Naive thymus-derived CD4-positive, alpha-beta T cell (primary cell): ENCODE data around the gene OPA1. TPM values are rescaled to one million over a fixed set of nuclear protein-coding genes. Genes with fewer than 3 reads are reported as not detected.

Source experiments
- ATAC-seq: fragments of 150-1000 bp; cut with Tn5 transposase; 2 replicates; pipeline ENCODE4 v1.10.0; 2021; ENCODE audit warnings: mild to moderate bottlenecking, moderate library complexity
- CTCF ChIA-PET: fragments of 350-600 bp; sonication (Branson Sonifier 250); formaldehyde crosslinking; loops from one replicate; lab custom pipeline; 2021; ENCODE audit warnings: antibody characterized with exemption; lab: Charles Lee
- POLR2A ChIA-PET: fragments of 350-600 bp; sonication (Branson Sonifier 250); formaldehyde crosslinking; loops from one replicate; lab custom pipeline; 2021; ENCODE audit warnings: antibody characterized with exemption, inconsistent platforms; lab: Charles Lee
- DNase-seq, 9 donors: peaks; one replicate each; pipeline versions ENCODE4 v3.0.0 to v3.0.0-alpha.2; 2020 to 2022; ENCODE audit warnings: mixed read lengths in 1 of 9
- H3K27ac ChIP-seq: one replicate; pipeline ENCODE4 v1.7.0; 2013; ENCODE audit warnings: mild to moderate bottlenecking, low read depth, low read length, moderate library complexity
- H3K27me3 ChIP-seq, 2 donors: one replicate each; pipeline ENCODE4 v1.7.0; 2013; ENCODE audit warnings: low read length in 2 of 2, mild to moderate bottlenecking in 2 of 2, moderate library complexity in 2 of 2; ENCODE audit not compliant: control insufficient read depth in 2 of 2, insufficient read depth in 2 of 2
- H3K36me3 ChIP-seq, 3 experiments: 1 replicate in 2 of 3; 2 replicates in 1 of 3; pipeline ENCODE4 v1.7.0; 2013; ENCODE audit warnings: low read length in 3 of 3, mild to moderate bottlenecking in 3 of 3, moderate library complexity in 1 of 3; ENCODE audit not compliant: insufficient read depth in 3 of 3, control insufficient read depth in 2 of 3
- H3K4me1 ChIP-seq, 2 donors: one replicate each; pipeline ENCODE4 v1.7.0; 2013; ENCODE audit warnings: low read length in 2 of 2, mild to moderate bottlenecking in 2 of 2, moderate library complexity in 1 of 2; ENCODE audit not compliant: control insufficient read depth in 2 of 2, insufficient read depth in 2 of 2
- H3K4me3 ChIP-seq: 2 replicates; pipeline ENCODE4 v1.7.0; 2013; ENCODE audit warnings: mild to moderate bottlenecking, low read length
- H3K9me3 ChIP-seq, 3 experiments: 1 replicate in 2 of 3; 2 replicates in 1 of 3; pipeline ENCODE4 v1.7.0; 2013; ENCODE audit warnings: low read length in 3 of 3; ENCODE audit not compliant: control insufficient read depth in 2 of 3
- H3K27ac Mint-ChIP-seq, 9 donors: one replicate each; pipeline ENCODE4 v1.8.0; 2020 to 2022; ENCODE audit warnings: mixed read lengths in 9 of 9, mild to moderate bottlenecking in 8 of 9, moderate library complexity in 5 of 9, inconsistent platforms in 2 of 9
- H3K27me3 Mint-ChIP-seq, 5 donors: one replicate each; pipeline ENCODE4 v1.8.0; 2021 to 2022; ENCODE audit warnings: mixed read lengths in 5 of 5, mild to moderate bottlenecking in 1 of 5
- H3K36me3 Mint-ChIP-seq, 5 donors: one replicate each; pipeline ENCODE4 v1.8.0; 2020 to 2022; ENCODE audit warnings: mixed read lengths in 5 of 5, mild to moderate bottlenecking in 3 of 5, inconsistent platforms in 1 of 5
- H3K4me1 Mint-ChIP-seq, 7 donors: one replicate each; pipeline ENCODE4 v1.8.0; 2020 to 2022; ENCODE audit warnings: mixed read lengths in 7 of 7, mild to moderate bottlenecking in 3 of 7, inconsistent platforms in 1 of 7
- H3K4me3 Mint-ChIP-seq, 10 donors: one replicate each; pipeline ENCODE4 v1.8.0; 2020 to 2022; ENCODE audit warnings: mild to moderate bottlenecking in 10 of 10, mixed read lengths in 10 of 10, moderate library complexity in 6 of 10, inconsistent platforms in 2 of 10
- H3K9me3 Mint-ChIP-seq, 11 donors: one replicate each; pipeline ENCODE4 v1.8.0; 2020 to 2022; ENCODE audit warnings: mixed read lengths in 11 of 11, mild to moderate bottlenecking in 4 of 11, inconsistent platforms in 1 of 11, moderate library complexity in 1 of 11
- intact Hi-C, 2 donors: fragments of 100-400 bp; cut with micrococcal nuclease; formaldehyde crosslinking; loops; one replicate each; pipeline ENCODE4 v1.15.1; 2023
- polyA plus RNA-seq, 2 donors: library from polyadenylated mRNA; unstranded; fragments of 300-500 nt; fragmentation: Illumina TruSeq; gene quantifications; one replicate each; pipeline ENCODE4 v1.2.3, GENCODE V29; 2021
- total RNA-seq, 6 experiments: library from RNA in 5 of 6; stranded (reverse) in 5 of 6; gene quantifications; 1 replicate in 5 of 6; 2 replicates in 1 of 6; pipeline ENCODE4 v1.2.3 and lab custom pipeline; 2021 to 2026

OPA1 gene
- total and polyA plus RNA-seq, 7 experiments from 2014 or later: 22.9 to 70.0 (median 53.4) TPM

- Mint-ChIP-seq H3K27ac (no peak overlapping the region), H3K27me3 (no peaks in the 10 kb centered on the region), H3K36me3 (peaks cover 12 to 60% (median 19%) of the 10 kb centered on the region in 5 donors), H3K9me3 (no peaks in the 10 kb centered on the region), H3K4me3 (no peak overlapping the region), H3K4me1 (no peaks in the 10 kb centered on the region)
- ATAC-seq (no peak), DNase-seq (no peak)
- ChIA-PET CTCF (interaction anchor here (0.7 kb wide), 2 partner anchors 17 to 667 kb away, joined by 3 read pairs; no protein-coding TSS in a partner anchor), POLR2A (interaction anchor here (0.7 kb wide), 1 partner anchor 122 kb away, joined by 4 read pairs; no protein-coding TSS in a partner anchor)
- Histone ChIP-seq H3K9me3 (no peaks in the 10 kb centered on the region), H3K36me3 (peaks cover 5 to 56% (median 20%) of the 10 kb centered on the region in 3 experiments), H3K4me3 (no peak overlapping the region), H3K4me1 (no peaks in the 10 kb centered on the region), H3K27ac (no peak overlapping the region), H3K27me3 (no peaks in the 10 kb centered on the region)
- intact Hi-C loops: no loop called here
These were observed 55.6 kb downstream of the OPA1 start for GRCh38 chr3:193648542-193649076.

DNA sequence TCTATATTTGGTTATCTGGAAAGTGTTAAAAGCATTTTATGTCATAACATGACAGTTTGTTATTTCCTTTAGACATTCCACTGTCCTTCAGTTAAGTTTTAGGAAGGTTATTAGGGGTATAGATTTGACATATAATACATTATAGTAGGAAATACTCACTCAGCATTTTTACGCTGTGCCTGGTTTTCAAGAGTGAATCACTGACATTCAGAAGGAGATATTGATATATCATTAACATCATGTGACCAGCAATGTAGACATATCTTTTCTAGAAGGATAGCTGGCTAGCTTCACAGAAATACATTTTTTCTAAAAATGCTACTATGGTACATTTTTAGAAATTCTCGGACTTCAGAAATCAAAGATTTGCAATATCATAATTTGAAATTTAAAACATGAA lies 57.6 kb downstream of the OPA1 start:
- peaks cover 0 to 50% (median 12%) of the 10 kb centered on the region in 3 experiments for H3K36me3 ChIP-seq
- peaks cover 11 to 48% (median 14%) of the 10 kb centered on the region in 5 donors for H3K36me3 Mint-ChIP-seq

GRCh38 chr3:193655831-193656433 lies 62.9 kb downstream of the OPA1 start:
- H3K27me3 ChIP-seq: no peaks in the 10 kb centered on the region
- ATAC-seq: no peak
- no peak overlapping the region for H3K4me3 ChIP-seq
- Mint-ChIP-seq H3K36me3 (peaks cover 4 to 33% (median 11%) of the 10 kb centered on the region in 5 donors), H3K27me3 (no peaks in the 10 kb centered on the region), H3K9me3 (no peaks in the 10 kb centered on the region), H3K4me1 (no peaks in the 10 kb centered on the region), H3K27ac (peak overlapping the region in 2 of 9 donors; percentile 14 to 33), H3K4me3 (no peak overlapping the region)
- H3K4me1 ChIP-seq: no peaks in the 10 kb centered on the region
- peaks cover 0 to 55% (median 13%) of the 10 kb centered on the region in 3 experiments for H3K36me3 ChIP-seq
- H3K9me3 ChIP-seq: no peaks in the 10 kb centered on the region
- intact Hi-C loops: no loop called here
- DNase-seq: no peak
- ChIA-PET CTCF (interaction anchor here (0.7 to 1.3 kb wide), 3 partner anchors 10 to 660 kb away, joined by 3 read pairs; no protein-coding TSS in a partner anchor), POLR2A (no interaction called here)
- H3K27ac ChIP-seq: no peak overlapping the region

More for the DNA sequence above, 57.6 kb downstream of the OPA1 start:
- Histone ChIP-seq H3K27me3 (no peaks in the 10 kb centered on the region), H3K27ac (no peak overlapping the region), H3K4me3 (no peak overlapping the region), H3K4me1 (no peaks in the 10 kb centered on the region), H3K9me3 (no peaks in the 10 kb centered on the region)
- DNase-seq (no peak), ATAC-seq (no peak)
- H3K4me1 Mint-ChIP-seq: no peaks in the 10 kb centered on the region
- intact Hi-C loops: no loop called here
- no peak overlapping the region for H3K27ac Mint-ChIP-seq
- no peak overlapping the region for H3K4me3 Mint-ChIP-seq
- H3K27me3 Mint-ChIP-seq: no peaks in the 10 kb centered on the region
- H3K9me3 Mint-ChIP-seq: no peaks in the 10 kb centered on the region
- CTCF ChIA-PET: no interaction called here
- POLR2A ChIA-PET: no interaction called here

GRCh38 chr3:193656445-193656844 lies 63.4 kb downstream of the OPA1 start:
- POLR2A ChIA-PET: no interaction called here
- Mint-ChIP-seq H3K27ac (peak overlapping the region in 1 of 9 donors; percentile 14), H3K4me3 (no peak overlapping the region), H3K27me3 (no peaks in the 10 kb centered on the region), H3K36me3 (peaks cover 4 to 33% (median 11%) of the 10 kb centered on the region in 5 donors), H3K9me3 (no peaks in the 10 kb centered on the region), H3K4me1 (no peaks in the 10 kb centered on the region)
- intact Hi-C loops: no loop called here
- Histone ChIP-seq H3K9me3 (no peaks in the 10 kb centered on the region), H3K36me3 (peaks cover 0 to 57% (median 13%) of the 10 kb centered on the region in 3 experiments), H3K4me1 (no peaks in the 10 kb centered on the region), H3K4me3 (no peak overlapping the region), H3K27ac (no peak overlapping the region), H3K27me3 (no peaks in the 10 kb centered on the region)
- no peak for DNase-seq
- CTCF ChIA-PET: interaction anchor here (1.1 to 1.3 kb wide), 2 partner anchors 9 to 660 kb away, joined by 3 read pairs; no protein-coding TSS in a partner anchor
- no peak for ATAC-seq

GRCh38 chr3:193656878-193657282 lies 63.9 kb downstream of the OPA1 start:
- DNase-seq (no peak), ATAC-seq (no peak)
- Histone ChIP-seq H3K27ac (no peak overlapping the region), H3K4me1 (no peaks in the 10 kb centered on the region), H3K9me3 (no peaks in the 10 kb centered on the region), H3K4me3 (no peak overlapping the region), H3K36me3 (peaks cover 0 to 57% (median 13%) of the 10 kb centered on the region in 3 experiments), H3K27me3 (no peaks in the 10 kb centered on the region)
- Mint-ChIP-seq H3K9me3 (no peaks in the 10 kb centered on the region), H3K4me3 (no peak overlapping the region), H3K27me3 (no peaks in the 10 kb centered on the region), H3K4me1 (no peaks in the 10 kb centered on the region), H3K36me3 (peaks cover 4 to 37% (median 11%) of the 10 kb centered on the region in 5 donors), H3K27ac (peak overlapping the region in 1 of 9 donors; percentile 14)
- CTCF ChIA-PET: interaction anchor here (1.1 to 1.3 kb wide), 2 partner anchors 9 to 659 kb away, joined by 3 read pairs; no protein-coding TSS in a partner anchor
- POLR2A ChIA-PET: no interaction called here
- intact Hi-C loops: no loop called here

DNA sequence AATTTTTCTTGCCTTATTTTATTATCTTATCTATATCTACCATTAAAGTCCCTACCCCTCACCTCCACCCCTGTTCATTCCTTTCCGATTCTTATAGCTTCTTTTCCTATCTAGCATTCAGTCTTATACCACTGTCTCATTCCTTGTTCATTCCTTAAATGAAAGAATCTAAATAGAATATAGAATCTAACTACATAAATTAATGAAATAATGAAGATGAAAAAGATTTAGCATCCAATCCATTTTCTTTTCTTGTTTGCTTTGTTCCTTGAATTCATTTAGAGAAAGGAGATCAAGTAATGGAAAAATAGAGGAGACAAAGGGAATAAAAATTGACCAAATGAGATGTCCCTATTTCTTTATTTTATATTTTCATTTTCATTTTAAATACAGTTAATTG lies 67.2 kb downstream of the OPA1 start:
- H3K36me3 Mint-ChIP-seq: peaks cover 4 to 48% (median 8%) of the 10 kb centered on the region in 5 donors
- CTCF ChIA-PET: interaction anchor here (1.0 kb wide), 1 partner anchor 656 kb away, joined by 3 read pairs; no protein-coding TSS in a partner anchor
- POLR2A ChIA-PET: no interaction called here

More for the DNA sequence above, 67.2 kb downstream of the OPA1 start:
- Histone ChIP-seq H3K27ac (no peak overlapping the region), H3K9me3 (no peaks in the 10 kb centered on the region), H3K4me3 (no peak overlapping the region), H3K4me1 (no peaks in the 10 kb centered on the region), H3K36me3 (peaks cover 0 to 50% (median 13%) of the 10 kb centered on the region in 3 experiments), H3K27me3 (no peaks in the 10 kb centered on the region)
- H3K9me3 Mint-ChIP-seq: no peaks in the 10 kb centered on the region
- H3K4me1 Mint-ChIP-seq: no peaks in the 10 kb centered on the region
- ATAC-seq: no peak
- no peak for DNase-seq
- H3K4me3 Mint-ChIP-seq: no peak overlapping the region
- no peaks in the 10 kb centered on the region for H3K27me3 Mint-ChIP-seq
- intact Hi-C loops: loop anchor here in 1 of 2 donors (10.0 kb wide), 1 partner anchor 125 kb away; no protein-coding TSS in a partner anchor
- no peak overlapping the region for H3K27ac Mint-ChIP-seq
